SK-N-SH treated with all-trans-retinoic acid at 6 μM for 48 hours (cell line): ENCODE measurements around the gene C14orf39.

Experiments used
- ATAC-seq: fragments of 200-7000 bp; cut with Tn5 transposase; 3 replicates; pipeline ENCODE4 v1.9.1; 2020; ENCODE audit warnings: mild to moderate bottlenecking, moderate library complexity
- ARNTL ChIP-seq: fragments of 450-650 bp; formaldehyde crosslinking; IDR thresholded peaks from 2 replicates; pipeline ENCODE4 v1.5.0; 2020; ENCODE audit warnings: low read depth, mild to moderate bottlenecking, moderate library complexity, borderline replicate concordance
- BACH2 ChIP-seq: fragments of 250-450 bp; sonication (Bioruptor Pico); IDR thresholded peaks from 2 replicates; pipeline ENCODE4 v1.9.0; 2021; ENCODE audit warnings: mild to moderate bottlenecking, borderline replicate concordance
- CREB5 ChIP-seq: fragments of 250-450 bp; sonication (Bioruptor Pico); IDR thresholded peaks from 2 replicates; pipeline ENCODE4 v1.5.1; 2020; ENCODE audit warnings: low read depth, mild to moderate bottlenecking, moderate library complexity
- CSDC2 ChIP-seq: fragments of 250-450 bp; sonication (Bioruptor Pico); IDR thresholded peaks from 2 replicates; pipeline ENCODE4 v1.5.0; 2020; ENCODE audit warnings: mild to moderate bottlenecking, moderate library complexity
- ESRRG ChIP-seq: fragments of 250-450 bp; sonication (Bioruptor Pico); IDR thresholded peaks from 2 replicates; pipeline ENCODE4 v1.6.1; 2021; ENCODE audit warnings: mild to moderate bottlenecking
- GLIS3 ChIP-seq: fragments of 250-450 bp; sonication (Bioruptor Pico); IDR thresholded peaks from 2 replicates; pipeline ENCODE4 v1.5.0; 2020; ENCODE audit warnings: mild to moderate bottlenecking, moderate library complexity
- ISL1 ChIP-seq: fragments of 250-450 bp; sonication (Bioruptor Pico); IDR thresholded peaks from 2 replicates; pipeline ENCODE4 v2.1.2; 2022; ENCODE audit warnings: mild to moderate bottlenecking, moderate library complexity
- OSR1 ChIP-seq: fragments of 250-450 bp; sonication (Bioruptor Pico); IDR thresholded peaks from 2 replicates; pipeline ENCODE4 v1.8.0; 2022; ENCODE audit warnings: moderate library complexity, mild to moderate bottlenecking, inconsistent platforms
- PATZ1 ChIP-seq: fragments of 250-450 bp; sonication (Bioruptor Pico); IDR thresholded peaks from 2 replicates; pipeline ENCODE4 v1.8.0; 2020; ENCODE audit warnings: mild to moderate bottlenecking, moderate library complexity, borderline replicate concordance
- POU6F1 ChIP-seq: fragments of 250-450 bp; sonication (Bioruptor Pico); IDR thresholded peaks from 2 replicates; pipeline ENCODE4 v1.8.0; 2021; ENCODE audit warnings: low read depth, mild to moderate bottlenecking, moderate library complexity, borderline replicate concordance
- PPARA ChIP-seq: fragments of 250-450 bp; sonication (Bioruptor Pico); IDR thresholded peaks from 2 replicates; pipeline ENCODE4 v1.5.0; 2020; ENCODE audit warnings: mild to moderate bottlenecking, borderline replicate concordance
- RARB ChIP-seq: fragments of 250-450 bp; sonication (Bioruptor Pico); IDR thresholded peaks from 2 replicates; pipeline ENCODE4 v1.8.0; 2021; ENCODE audit warnings: mild to moderate bottlenecking, moderate library complexity
- SNAI2 ChIP-seq: fragments of 250-450 bp; sonication (Bioruptor Pico); IDR thresholded peaks from 2 replicates; pipeline ENCODE4 v1.5.0; 2020; ENCODE audit warnings: mild to moderate bottlenecking, moderate library complexity
- TCF4 ChIP-seq: fragments of 250-450 bp; sonication (Bioruptor Pico); IDR thresholded peaks from 2 replicates; pipeline ENCODE4 v1.8.0; 2021; ENCODE audit warnings: mild to moderate bottlenecking, moderate library complexity, borderline replicate concordance
- ZC3H10 ChIP-seq: fragments of 250-450 bp; sonication (Bioruptor Pico); IDR thresholded peaks from 2 replicates; pipeline ENCODE4 v1.5.1; 2021; ENCODE audit warnings: mild to moderate bottlenecking, moderate library complexity
- ZFP3 ChIP-seq: fragments of 250-450 bp; sonication (Bioruptor Pico); IDR thresholded peaks from 2 replicates; pipeline ENCODE4 v1.5.0; 2020; ENCODE audit warnings: mild to moderate bottlenecking, moderate library complexity
- ZFP30 ChIP-seq: fragments of 450-650 bp; formaldehyde crosslinking; IDR thresholded peaks from 2 replicates; pipeline ENCODE4 v1.5.0; 2022; ENCODE audit warnings: mild to moderate bottlenecking, moderate library complexity
- ZNF565 ChIP-seq: fragments of 450-650 bp; formaldehyde crosslinking; conservative IDR thresholded peaks from 2 replicates; pipeline ENCODE4 v1.5.0; 2020; ENCODE audit warnings: low read depth, mild to moderate bottlenecking, moderate library complexity
- ZNF70 ChIP-seq: fragments of 450-650 bp; formaldehyde crosslinking; IDR thresholded peaks from 2 replicates; pipeline ENCODE4 v1.5.0; 2020; ENCODE audit warnings: mild to moderate bottlenecking, moderate library complexity
- ZNF8 ChIP-seq: fragments of 450-650 bp; formaldehyde crosslinking; IDR thresholded peaks from 2 replicates; pipeline ENCODE4 v1.5.0; 2020; ENCODE audit warnings: mild to moderate bottlenecking, moderate library complexity
- TF ChIP-seq, protein P1 (sequence below): fragments of 250-450 bp; sonication (Bioruptor Pico); IDR thresholded peaks from 2 replicates; pipeline ENCODE4 v1.5.0; 2020; ENCODE audit warnings: mild to moderate bottlenecking, moderate library complexity

Gene C14orf39

DNA sequence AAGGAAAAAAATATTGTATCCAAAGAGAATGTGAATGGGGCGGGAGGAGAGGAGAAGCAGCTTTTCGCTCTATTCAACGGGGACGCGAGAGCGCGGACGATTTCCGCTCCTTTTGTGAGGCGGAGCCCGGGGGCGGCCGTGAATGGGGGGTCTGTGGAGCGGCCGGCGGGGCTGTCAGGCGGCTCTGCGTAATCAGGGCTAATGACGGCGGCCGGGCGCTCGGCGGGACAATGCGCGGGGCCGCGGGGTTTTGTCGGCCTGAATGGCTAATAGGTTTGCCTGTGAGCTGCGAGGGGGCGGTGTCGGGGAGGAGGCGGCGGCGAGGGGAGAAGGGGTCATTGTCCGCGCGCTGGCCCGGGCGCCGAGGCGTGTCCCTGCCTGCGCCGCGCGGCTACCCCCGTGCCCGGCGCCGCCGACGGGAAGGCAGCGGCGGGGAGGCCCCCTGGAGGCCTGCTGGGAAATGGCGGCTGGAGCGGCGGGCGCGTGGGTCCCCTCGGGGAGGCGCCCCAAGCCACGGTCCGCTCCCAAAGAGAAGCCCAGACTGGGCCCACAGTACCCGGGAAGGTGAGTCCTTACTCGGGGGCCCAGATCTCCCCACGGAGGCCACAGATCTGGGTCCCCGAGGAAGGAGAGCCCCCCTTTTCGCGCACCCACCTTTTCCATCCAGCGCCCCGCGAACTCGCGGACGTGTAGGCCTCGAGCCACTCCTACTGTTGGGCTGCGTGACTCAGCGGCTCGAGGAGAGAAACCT is 29.1 kb upstream of the C14orf39 start:
- no peak for TF ChIP-seq OSR1 (CRISPR knock-in tag)
- no peak for TF ChIP-seq ZFP30
- no peak for TF ChIP-seq ISL1
- TF ChIP-seq CREB5 (CRISPR knock-in tag) = no peak
- TF ChIP-seq GLIS3 (CRISPR knock-in tag) = no peak
- TF ChIP-seq, protein P1, sequence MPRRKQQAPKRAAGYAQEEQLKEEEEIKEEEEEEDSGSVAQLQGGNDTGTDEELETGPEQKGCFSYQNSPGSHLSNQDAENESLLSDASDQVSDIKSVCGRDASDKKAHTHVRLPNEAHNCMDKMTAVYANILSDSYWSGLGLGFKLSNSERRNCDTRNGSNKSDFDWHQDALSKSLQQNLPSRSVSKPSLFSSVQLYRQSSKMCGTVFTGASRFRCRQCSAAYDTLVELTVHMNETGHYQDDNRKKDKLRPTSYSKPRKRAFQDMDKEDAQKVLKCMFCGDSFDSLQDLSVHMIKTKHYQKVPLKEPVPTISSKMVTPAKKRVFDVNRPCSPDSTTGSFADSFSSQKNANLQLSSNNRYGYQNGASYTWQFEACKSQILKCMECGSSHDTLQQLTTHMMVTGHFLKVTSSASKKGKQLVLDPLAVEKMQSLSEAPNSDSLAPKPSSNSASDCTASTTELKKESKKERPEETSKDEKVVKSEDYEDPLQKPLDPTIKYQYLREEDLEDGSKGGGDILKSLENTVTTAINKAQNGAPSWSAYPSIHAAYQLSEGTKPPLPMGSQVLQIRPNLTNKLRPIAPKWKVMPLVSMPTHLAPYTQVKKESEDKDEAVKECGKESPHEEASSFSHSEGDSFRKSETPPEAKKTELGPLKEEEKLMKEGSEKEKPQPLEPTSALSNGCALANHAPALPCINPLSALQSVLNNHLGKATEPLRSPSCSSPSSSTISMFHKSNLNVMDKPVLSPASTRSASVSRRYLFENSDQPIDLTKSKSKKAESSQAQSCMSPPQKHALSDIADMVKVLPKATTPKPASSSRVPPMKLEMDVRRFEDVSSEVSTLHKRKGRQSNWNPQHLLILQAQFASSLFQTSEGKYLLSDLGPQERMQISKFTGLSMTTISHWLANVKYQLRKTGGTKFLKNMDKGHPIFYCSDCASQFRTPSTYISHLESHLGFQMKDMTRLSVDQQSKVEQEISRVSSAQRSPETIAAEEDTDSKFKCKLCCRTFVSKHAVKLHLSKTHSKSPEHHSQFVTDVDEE (CRISPR knock-in tag) = no peak
- no peak for TF ChIP-seq PPARA (CRISPR knock-in tag)
- TF ChIP-seq ESRRG (CRISPR knock-in tag) = no peak
- no peak for TF ChIP-seq ZNF8 (CRISPR knock-in tag)
- no peak for TF ChIP-seq BACH2 (CRISPR knock-in tag)
- TF ChIP-seq CSDC2 (CRISPR knock-in tag) = no peak
- no peak for TF ChIP-seq PATZ1 (CRISPR knock-in tag)
- TF ChIP-seq ZC3H10 (CRISPR knock-in tag) = no peak
- no peak for TF ChIP-seq ARNTL (CRISPR knock-in tag)

GRCh38 chr14:60514378-60514740 is 28.5 kb upstream of the C14orf39 start:
- ATAC-seq = no peak
- TF ChIP-seq, protein P1 (CRISPR knock-in tag) = no peak
- TF ChIP-seq ARNTL (CRISPR knock-in tag) (no peak), BACH2 (CRISPR knock-in tag) (no peak), ZFP30 (no peak), CREB5 (CRISPR knock-in tag) (no peak), ZNF8 (CRISPR knock-in tag) (no peak), ZNF565 (no peak), CSDC2 (CRISPR knock-in tag) (no peak), ZFP3 (CRISPR knock-in tag) (no peak), GLIS3 (CRISPR knock-in tag) (no peak), POU6F1 (no peak), TCF4 (no peak), SNAI2 (CRISPR knock-in tag) (no peak), ZNF70 (CRISPR knock-in tag) (no peak), RARB (CRISPR knock-in tag) (no peak), OSR1 (CRISPR knock-in tag) (no peak), ESRRG (CRISPR knock-in tag) (no peak)

More for the DNA sequence above, 29.1 kb upstream of the C14orf39 start:
- peak; percentile 84 for ATAC-seq
